Panc1 (cell line): ENCODE data around the gene OR2H2. TPM values are rescaled to one million over a fixed set of nuclear protein-coding genes. Genes with fewer than 3 reads are reported as not detected.

Experiments
- ATAC-seq: fragments of 200-7000 bp; cut with Tn5 transposase; 2 replicates; pipeline ENCODE4 v1.9.1; 2020; ENCODE audit warnings: mild to moderate bottlenecking, moderate library complexity
- BruUV-seq: library from RNA; stranded (reverse); fragments of 400-500 nt; replicated peaks from 2 replicates; lab custom pipeline; 2021; lab: Mats Ljungman, UMichigan
- CTCF ChIA-PET: fragments of 300-600 bp; sonication (Branson Sonifier 250); formaldehyde crosslinking; loops from one replicate; lab custom pipeline; 2022; ENCODE audit warnings: antibody characterized with exemption; lab: Charles Lee
- POLR2A ChIA-PET: fragments of 300-600 bp; sonication (Branson Sonifier 250); formaldehyde crosslinking; loops from one replicate; lab custom pipeline; 2022; ENCODE audit warnings: antibody characterized with exemption; lab: Charles Lee
- DNase-seq: peaks from one replicate; pipeline ENCODE4 v3.0.0-alpha.2; 2010; ENCODE audit warnings: low read depth, low spot score
- H3K27ac ChIP-seq: 2 replicates; pipeline ENCODE4 v1.5.1; 2011; ENCODE audit warnings: mild to moderate bottlenecking, low read length, inconsistent platforms
- H3K27me3 ChIP-seq: fragments of 200-500 bp; sonication (Bioruptor generic); 2 replicates; pipeline ENCODE4 v1.6.0; 2014; ENCODE audit warnings: low read length, inconsistent platforms; ENCODE audit not compliant: control insufficient read depth, insufficient read depth
- H3K36me3 ChIP-seq: fragments of 200-500 bp; sonication (Bioruptor generic); 2 replicates; pipeline ENCODE4 v1.5.1; 2014; ENCODE audit warnings: inconsistent platforms, mild to moderate bottlenecking, low read length, moderate library complexity; ENCODE audit not compliant: control insufficient read depth, insufficient read depth
- H3K4me1 ChIP-seq: 2 replicates; pipeline ENCODE4 v1.5.1; 2011; ENCODE audit warnings: inconsistent platforms, mild to moderate bottlenecking, low read length, moderate library complexity; ENCODE audit not compliant: control insufficient read depth, insufficient read depth
- H3K4me3 ChIP-seq, 2 experiments: 2 replicates each; pipeline ENCODE4 v1.5.1; 2011 to 2012; ENCODE audit warnings: low read depth in 2 of 2, low read length in 2 of 2, mild to moderate bottlenecking in 2 of 2, inconsistent platforms in 1 of 2, moderate library complexity in 1 of 2
- H3K9me3 ChIP-seq: fragments of 200-500 bp; sonication (Bioruptor generic); 2 replicates; pipeline ENCODE4 v1.5.1; 2014; ENCODE audit warnings: low read depth, mild to moderate bottlenecking, inconsistent platforms, low read length, moderate library complexity; ENCODE audit not compliant: control insufficient read depth, insufficient read depth
- POLR2AphosphoS5 ChIP-seq: IDR thresholded peaks from 2 replicates; pipeline ENCODE4 v1.6.1; 2012; ENCODE audit warnings: mild to moderate bottlenecking, low read depth, low read length, moderate library complexity
- SIN3A ChIP-seq: IDR thresholded peaks from 2 replicates; pipeline ENCODE4 v1.6.1; 2012; ENCODE audit warnings: low read depth, mild to moderate bottlenecking, low read length, moderate library complexity, borderline replicate concordance; ENCODE audit not compliant: insufficient read depth
- TCF7L2 ChIP-seq: IDR thresholded peaks from 2 replicates; pipeline ENCODE4 v1.6.1; 2011; ENCODE audit warnings: mild to moderate bottlenecking, low read depth, low read length, inconsistent platforms
- in situ Hi-C: cut with HindIII; loops from 2 replicates; pipeline ENCODE4 v1.10.0; 2016; ENCODE audit warnings: low sequenced_read_pairs, low pct_unique_long_range_greater_than_20kb
- intact Hi-C: fragments of 100-400 bp; cut with micrococcal nuclease; formaldehyde crosslinking; loops from one replicate; pipeline ENCODE4 v1.10.0; 2022; ENCODE audit not compliant: unreplicated experiment
- total RNA-seq: library from RNA; stranded (reverse); gene quantifications from one replicate; pipeline ENCODE4 v1.2.1, GENCODE V29; 2021; ENCODE audit not compliant: unreplicated experiment
- TF ChIP-seq, protein P1 (sequence below), 2 experiments: IDR thresholded peaks; 2 replicates each; pipeline ENCODE4 v1.6.1; 2011 to 2012; ENCODE audit warnings: low read depth in 2 of 2, control low read depth in 1 of 2, low read length in 1 of 2, mild to moderate bottlenecking in 1 of 2, moderate library complexity in 1 of 2; ENCODE audit not compliant: insufficient read depth in 1 of 2
- TF ChIP-seq, protein P2 (sequence below): fragments of 450-650 bp; IDR thresholded peaks from 2 replicates; pipeline ENCODE4 v1.5.1; 2017; ENCODE audit warnings: mild to moderate bottlenecking

Gene OR2H2
- total RNA-seq, 1 experiment from 2014 or later: not detected

DNA sequence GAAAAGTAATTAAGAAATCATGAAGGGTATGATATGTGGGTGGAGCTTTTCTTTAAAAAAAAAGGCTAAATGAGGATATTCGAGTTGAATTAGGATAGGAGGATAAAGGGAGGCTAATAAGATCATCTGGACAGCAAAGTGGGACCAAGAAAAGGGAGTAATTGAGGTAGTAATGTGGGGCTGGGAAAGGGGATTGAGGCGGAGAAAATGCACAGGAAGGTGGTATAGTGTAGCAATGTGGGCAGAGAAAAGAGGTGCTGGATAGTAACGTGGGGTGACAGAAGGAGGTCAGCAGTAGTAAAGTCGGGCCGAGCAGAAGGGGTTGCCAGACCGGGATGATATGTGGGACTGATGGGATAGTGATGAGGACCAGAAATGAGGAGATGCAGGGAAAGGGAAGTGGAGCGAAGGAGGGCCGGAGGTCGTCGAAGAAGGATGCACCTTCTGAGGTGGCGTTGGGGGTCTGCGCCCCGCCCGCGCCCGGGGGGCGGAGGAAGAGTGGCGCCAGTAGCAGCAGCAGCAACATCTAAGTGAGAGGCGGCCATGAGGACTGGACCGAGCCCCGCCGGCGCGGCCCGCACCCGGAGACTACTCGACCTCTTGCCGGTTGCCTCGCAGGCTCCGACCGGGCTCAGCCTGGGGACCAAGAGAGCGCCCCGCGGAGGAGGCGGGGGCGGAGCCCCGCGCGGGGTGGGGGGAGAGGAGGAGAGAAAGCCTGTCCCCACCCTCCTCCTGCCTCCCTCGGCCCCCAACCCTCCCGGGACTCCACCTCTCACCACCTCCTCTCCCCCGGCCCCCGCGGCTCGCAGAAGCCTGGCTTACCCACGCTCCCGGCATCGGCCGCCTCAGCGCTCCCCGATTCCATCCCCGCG, 47.2 kb downstream of the OR2H2 start:
- ChIA-PET CTCF (interaction anchor here (1.3 kb wide), 1 partner anchor 18 kb away, joined by 20 read pairs; no protein-coding TSS in a partner anchor), POLR2A (interaction anchor here (0.6 kb wide), 1 partner anchor 283 kb away, joined by 14 read pairs; no protein-coding TSS in a partner anchor)
- no peaks in the 10 kb centered on the region for H3K9me3 ChIP-seq
- H3K27ac ChIP-seq: no peak overlapping the region
- peaks cover 19% of the 10 kb centered on the region for H3K27me3 ChIP-seq
- H3K4me3 ChIP-seq: peak overlapping the region; percentile 56 to 63
- no TSS peak for BruUV-seq
- intact Hi-C loops (no loop called here), in situ Hi-C loops (no loop called here)
- peak; percentile 49 for ATAC-seq
- no peak for DNase-seq
- no peaks in the 10 kb centered on the region for H3K4me1 ChIP-seq
- peaks cover 2% of the 10 kb centered on the region; the same call in 1 of the 2 replicates for H3K36me3 ChIP-seq
- TF ChIP-seq, protein P1, sequence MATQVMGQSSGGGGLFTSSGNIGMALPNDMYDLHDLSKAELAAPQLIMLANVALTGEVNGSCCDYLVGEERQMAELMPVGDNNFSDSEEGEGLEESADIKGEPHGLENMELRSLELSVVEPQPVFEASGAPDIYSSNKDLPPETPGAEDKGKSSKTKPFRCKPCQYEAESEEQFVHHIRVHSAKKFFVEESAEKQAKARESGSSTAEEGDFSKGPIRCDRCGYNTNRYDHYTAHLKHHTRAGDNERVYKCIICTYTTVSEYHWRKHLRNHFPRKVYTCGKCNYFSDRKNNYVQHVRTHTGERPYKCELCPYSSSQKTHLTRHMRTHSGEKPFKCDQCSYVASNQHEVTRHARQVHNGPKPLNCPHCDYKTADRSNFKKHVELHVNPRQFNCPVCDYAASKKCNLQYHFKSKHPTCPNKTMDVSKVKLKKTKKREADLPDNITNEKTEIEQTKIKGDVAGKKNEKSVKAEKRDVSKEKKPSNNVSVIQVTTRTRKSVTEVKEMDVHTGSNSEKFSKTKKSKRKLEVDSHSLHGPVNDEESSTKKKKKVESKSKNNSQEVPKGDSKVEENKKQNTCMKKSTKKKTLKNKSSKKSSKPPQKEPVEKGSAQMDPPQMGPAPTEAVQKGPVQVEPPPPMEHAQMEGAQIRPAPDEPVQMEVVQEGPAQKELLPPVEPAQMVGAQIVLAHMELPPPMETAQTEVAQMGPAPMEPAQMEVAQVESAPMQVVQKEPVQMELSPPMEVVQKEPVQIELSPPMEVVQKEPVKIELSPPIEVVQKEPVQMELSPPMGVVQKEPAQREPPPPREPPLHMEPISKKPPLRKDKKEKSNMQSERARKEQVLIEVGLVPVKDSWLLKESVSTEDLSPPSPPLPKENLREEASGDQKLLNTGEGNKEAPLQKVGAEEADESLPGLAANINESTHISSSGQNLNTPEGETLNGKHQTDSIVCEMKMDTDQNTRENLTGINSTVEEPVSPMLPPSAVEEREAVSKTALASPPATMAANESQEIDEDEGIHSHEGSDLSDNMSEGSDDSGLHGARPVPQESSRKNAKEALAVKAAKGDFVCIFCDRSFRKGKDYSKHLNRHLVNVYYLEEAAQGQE (IDR thresholded peaks at IDR 0.05; ENCODE audit: insufficient read depth in 1 of 2, low read depth in 2 of 2, low read length in 1 of 2): no peak
- no peak for TF ChIP-seq TCF7L2
- no peak for TF ChIP-seq SIN3A
- TF ChIP-seq, protein P2, sequence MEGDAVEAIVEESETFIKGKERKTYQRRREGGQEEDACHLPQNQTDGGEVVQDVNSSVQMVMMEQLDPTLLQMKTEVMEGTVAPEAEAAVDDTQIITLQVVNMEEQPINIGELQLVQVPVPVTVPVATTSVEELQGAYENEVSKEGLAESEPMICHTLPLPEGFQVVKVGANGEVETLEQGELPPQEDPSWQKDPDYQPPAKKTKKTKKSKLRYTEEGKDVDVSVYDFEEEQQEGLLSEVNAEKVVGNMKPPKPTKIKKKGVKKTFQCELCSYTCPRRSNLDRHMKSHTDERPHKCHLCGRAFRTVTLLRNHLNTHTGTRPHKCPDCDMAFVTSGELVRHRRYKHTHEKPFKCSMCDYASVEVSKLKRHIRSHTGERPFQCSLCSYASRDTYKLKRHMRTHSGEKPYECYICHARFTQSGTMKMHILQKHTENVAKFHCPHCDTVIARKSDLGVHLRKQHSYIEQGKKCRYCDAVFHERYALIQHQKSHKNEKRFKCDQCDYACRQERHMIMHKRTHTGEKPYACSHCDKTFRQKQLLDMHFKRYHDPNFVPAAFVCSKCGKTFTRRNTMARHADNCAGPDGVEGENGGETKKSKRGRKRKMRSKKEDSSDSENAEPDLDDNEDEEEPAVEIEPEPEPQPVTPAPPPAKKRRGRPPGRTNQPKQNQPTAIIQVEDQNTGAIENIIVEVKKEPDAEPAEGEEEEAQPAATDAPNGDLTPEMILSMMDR: no peak
- no peak for TF ChIP-seq POLR2AphosphoS5

DNA sequence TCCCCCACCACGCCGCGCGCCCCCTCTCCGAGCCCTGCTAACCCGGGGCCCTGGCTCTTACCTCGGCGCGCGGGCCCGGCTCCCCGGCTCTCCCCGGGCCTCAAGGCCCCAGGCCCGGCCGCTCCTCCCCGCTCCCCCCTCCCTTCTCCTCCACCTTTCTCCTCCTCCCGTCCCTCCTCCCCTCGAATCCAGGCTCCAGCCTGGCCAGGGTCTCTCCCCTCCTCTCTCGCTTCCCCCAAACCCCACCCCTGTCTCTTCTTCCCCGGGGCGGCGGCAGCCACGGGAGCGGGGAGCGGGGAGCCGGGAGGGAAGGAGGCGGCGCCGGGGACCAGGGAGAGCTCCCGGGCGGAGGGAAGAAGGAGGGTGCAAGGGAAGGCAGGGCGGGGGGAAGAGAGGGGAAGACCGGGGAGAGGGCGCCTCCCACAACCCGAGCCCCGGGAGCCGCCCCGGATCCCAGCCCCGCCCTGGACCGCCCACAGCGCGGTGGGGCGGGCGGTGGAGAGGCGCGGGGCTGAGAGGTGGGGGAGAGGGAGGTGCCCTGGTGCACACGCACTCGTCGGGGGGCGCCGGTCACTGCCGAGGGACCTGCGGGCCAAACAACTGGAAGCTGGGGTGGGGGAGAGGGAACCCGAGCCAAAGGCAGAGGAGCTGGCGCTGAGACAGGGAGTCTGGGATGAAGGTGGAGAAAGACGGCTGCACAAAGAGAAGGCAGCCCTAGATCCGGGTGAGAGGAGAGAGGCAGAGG, 48.0 kb downstream of the OR2H2 start, which contains the start of gene GABBR1:
Gene GABBR1 (minus strand): TSS at position 395 of the 745 bp plus-strand sequence. CDS start 798 bp downstream, outside the sequence.
- no peaks in the 10 kb centered on the region for H3K9me3 ChIP-seq
- no TSS peak for BruUV-seq
- TF ChIP-seq, protein P1 (IDR thresholded peaks at IDR 0.05; ENCODE audit: insufficient read depth in 1 of 2, low read depth in 2 of 2, low read length in 1 of 2): peak; percentile 56 to 65; a peak in 3 of 4 replicates
- TF ChIP-seq SIN3A: no peak
- H3K36me3 ChIP-seq: peaks cover 2% of the 10 kb centered on the region; the same call in 1 of the 2 replicates
- ATAC-seq (peak; percentile 93), DNase-seq (no peak)
- intact Hi-C loops (no loop called here), in situ Hi-C loops (no loop called here)
- peaks cover 19% of the 10 kb centered on the region for H3K27me3 ChIP-seq
- peak within 1 kb of the TSS; percentile 56 to 63 for H3K4me3 ChIP-seq
- ChIA-PET CTCF (interaction anchor here (1.3 kb wide), 1 partner anchor 17 kb away, joined by 20 read pairs; no protein-coding TSS in a partner anchor), POLR2A (interaction anchor here (0.6 kb wide), 1 partner anchor 282 kb away, joined by 14 read pairs; no protein-coding TSS in a partner anchor)
- no peak within 1 kb of the TSS for H3K27ac ChIP-seq
- no peaks in the 10 kb centered on the region for H3K4me1 ChIP-seq
